Testis (tissue), 5 donors: ENCODE data around the gene MLLT6. TPM values are rescaled to one million over a fixed set of nuclear protein-coding genes. Genes with fewer than 3 reads are reported as not detected.

Experiments
- DNase-seq: peaks from one replicate; pipeline ENCODE4 v3.0.0-alpha.2; 2019
- H3K27ac ChIP-seq, 2 donors: fragments of 200-600 bp; sonication (generic); one replicate each; pipeline ENCODE4 v1.5.1; 2019
- H3K27me3 ChIP-seq: fragments of 200-600 bp; sonication (generic); one replicate; pipeline ENCODE4 v1.5.1; 2019
- H3K36me3 ChIP-seq: fragments of 200-600 bp; sonication (generic); one replicate; pipeline ENCODE4 v1.5.1; 2017; ENCODE audit warnings: low read depth; ENCODE audit errors: missing control alignments
- H3K4me1 ChIP-seq: fragments of 200-600 bp; sonication (generic); one replicate; pipeline ENCODE4 v1.5.1; 2019
- H3K4me3 ChIP-seq, 2 donors: fragments of 200-600 bp; sonication (generic); one replicate each; pipeline ENCODE4 v1.5.1; 2017 to 2019
- H3K9me3 ChIP-seq: fragments of 200-600 bp; sonication (generic); one replicate; pipeline ENCODE4 v1.5.1; 2017
- CTCF ChIP-seq, 3 experiments: fragments of 450-650 bp in 2 of 3; fragments of 200-600 bp in 1 of 3; sonication (generic) in 1 of 3; IDR thresholded peaks; one replicate each; pipeline ENCODE4 v1.5.1; 2016 to 2019; ENCODE audit warnings: antibody characterized with exemption in 3 of 3, mild to moderate bottlenecking in 2 of 3, moderate library complexity in 1 of 3
- POLR2A ChIP-seq: fragments of 450-650 bp; IDR thresholded peaks from one replicate; pipeline ENCODE4 v1.6.1; 2017; ENCODE audit warnings: antibody characterized with exemption, mild to moderate bottlenecking, moderate library complexity
- WGBS, 2 donors: methylation state at CpG; one replicate each; pipeline ENCODE4 v1.1.5; 2018; 5-methylcytosine and 5-hydroxymethylcytosine counted together
- intact Hi-C: fragments of 100-400 bp; cut with DNase I; formaldehyde crosslinking; loops from one replicate; pipeline ENCODE4 v1.15.1; 2023; ENCODE audit warnings: low total_unique reads
- long read RNA-seq, 2 donors: transcript quantifications; one replicate each; lab custom pipeline, GENCODE V29; 2026
- polyA plus RNA-seq: library from polyadenylated mRNA; stranded (reverse); fragments of 350-450 nt; fragmentation: Illumina TruSeq; extraction: RNeasy Lipid Tissue Mini Kit (QIAGEN cat#74804); gene quantifications from one replicate; pipeline ENCODE4 v1.2.3, GENCODE V29; 2014; ENCODE audit warnings: low read depth, low replicate concordance; ENCODE audit not compliant: insufficient read depth
- total RNA-seq, 2 donors: library from RNA; depleted of rRNA; stranded (reverse); fragments of >200 nt; gene quantifications; one replicate each; pipeline ENCODE4 v1.2.3, GENCODE V29; 2016

Gene MLLT6
- total RNA-seq (100 to 1,000 TPM; 157 to 176 TPM), polyA plus RNA-seq (86.9 TPM)
- long read RNA-seq, donor 1, transcript MLLT6-205 (1 exons, 2,937 nt) = major isoform, 70 of 103 reads
- long read RNA-seq, donor 1, partial matches to known transcripts = 32 of 103 reads
- long read RNA-seq, donor 1, other reads (novel, unspliced or antisense) = 0 of 103 reads
- long read RNA-seq, donor 2, transcript MLLT6-205 (1 exons, 2,937 nt) = major isoform, 46 of 49 reads
- long read RNA-seq, donor 2, partial matches to known transcripts = 0 of 49 reads
- long read RNA-seq, donor 2, other reads (novel, unspliced or antisense) = 0 of 49 reads

DNA sequence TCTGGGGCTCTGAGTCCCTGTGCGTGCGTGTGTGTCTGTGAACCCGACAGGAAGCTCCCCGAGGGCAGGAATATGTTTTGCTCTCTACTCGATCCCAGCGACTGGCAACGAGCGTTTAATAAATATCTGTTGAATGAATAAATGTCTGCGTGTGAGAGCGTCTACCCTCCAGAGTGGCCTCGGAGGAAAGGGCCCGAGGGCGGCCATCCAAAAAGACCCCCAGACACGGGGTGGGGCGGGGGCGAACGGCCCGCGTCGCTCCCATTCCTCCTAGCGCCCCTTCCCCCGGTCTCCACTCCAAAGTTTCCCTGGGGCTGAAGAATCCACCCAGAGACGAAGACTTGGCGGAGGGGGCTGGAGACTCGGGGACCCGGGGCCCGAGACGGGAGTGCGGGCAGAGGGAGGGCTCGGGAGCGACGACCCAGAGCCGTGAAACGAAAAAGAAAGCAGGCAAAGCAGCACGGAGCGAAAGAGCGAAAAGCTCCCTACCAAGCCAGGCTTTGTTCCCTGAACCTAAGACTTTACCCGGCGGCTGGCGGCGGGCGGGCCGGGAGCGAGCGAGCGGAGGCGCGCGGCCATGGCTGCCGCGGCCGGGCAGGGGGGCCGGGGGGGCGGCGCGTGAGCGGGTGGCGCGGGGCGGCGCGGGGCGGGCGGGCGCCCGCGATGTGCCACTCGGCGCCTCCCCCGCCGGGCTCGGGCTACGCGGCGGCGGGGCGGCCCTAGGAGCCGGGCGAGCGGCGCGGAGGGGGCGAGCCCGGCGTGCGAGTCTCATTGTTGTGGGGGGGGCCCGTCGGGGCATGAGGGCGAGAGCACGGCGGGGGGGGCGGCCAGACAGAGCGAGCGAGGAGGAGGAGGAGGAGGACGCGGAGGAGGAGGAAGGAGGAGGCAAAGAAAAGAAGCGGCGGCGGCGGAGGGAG is at the start of gene MLLT6:
TSS of gene MLLT6 (plus strand) at position 668 of the 917 bp plus-strand sequence. CDS start 360 bp downstream, outside the sequence.
- peak; percentile 88 for DNase-seq
- 1% methylated on average over 29 to 68 of the region's 100 CpGs for WGBS, 2 donors
- H3K4me1 ChIP-seq = peaks cover 31% of the 10 kb centered on the region

GRCh38 chr17:38656959-38657823 is 47.9 kb upstream of the MLLT6 start:
- Histone ChIP-seq H3K27ac (no peak overlapping the region), H3K36me3 (no peaks in the 10 kb centered on the region), H3K9me3 (no peaks in the 10 kb centered on the region), H3K27me3 (no peaks in the 10 kb centered on the region), H3K4me3 (no peak overlapping the region), H3K4me1 (peaks cover 23% of the 10 kb centered on the region)
- WGBS, 2 donors = 73 to 81% methylated on average over 26 to 27 of the region's 27 CpGs
- no peak for DNase-seq
- TF ChIP-seq CTCF (IDR thresholded peaks at IDR 0.05) (no peak), POLR2A (no peak)
- intact Hi-C loops = no loop called here

More for the DNA sequence above, at the start of gene MLLT6:
- peak within 1 kb of the TSS; percentile 72 to 91 for H3K4me3 ChIP-seq
- intact Hi-C loops = no loop called here
- no peaks in the 10 kb centered on the region for H3K9me3 ChIP-seq
- H3K36me3 ChIP-seq = no peaks in the 10 kb centered on the region
- H3K27me3 ChIP-seq = no peaks in the 10 kb centered on the region
- H3K27ac ChIP-seq = peak within 1 kb of the TSS; percentile 88 to 98
- no peak for TF ChIP-seq POLR2A
- no peak for TF ChIP-seq CTCF (IDR thresholded peaks at IDR 0.05)

DNA sequence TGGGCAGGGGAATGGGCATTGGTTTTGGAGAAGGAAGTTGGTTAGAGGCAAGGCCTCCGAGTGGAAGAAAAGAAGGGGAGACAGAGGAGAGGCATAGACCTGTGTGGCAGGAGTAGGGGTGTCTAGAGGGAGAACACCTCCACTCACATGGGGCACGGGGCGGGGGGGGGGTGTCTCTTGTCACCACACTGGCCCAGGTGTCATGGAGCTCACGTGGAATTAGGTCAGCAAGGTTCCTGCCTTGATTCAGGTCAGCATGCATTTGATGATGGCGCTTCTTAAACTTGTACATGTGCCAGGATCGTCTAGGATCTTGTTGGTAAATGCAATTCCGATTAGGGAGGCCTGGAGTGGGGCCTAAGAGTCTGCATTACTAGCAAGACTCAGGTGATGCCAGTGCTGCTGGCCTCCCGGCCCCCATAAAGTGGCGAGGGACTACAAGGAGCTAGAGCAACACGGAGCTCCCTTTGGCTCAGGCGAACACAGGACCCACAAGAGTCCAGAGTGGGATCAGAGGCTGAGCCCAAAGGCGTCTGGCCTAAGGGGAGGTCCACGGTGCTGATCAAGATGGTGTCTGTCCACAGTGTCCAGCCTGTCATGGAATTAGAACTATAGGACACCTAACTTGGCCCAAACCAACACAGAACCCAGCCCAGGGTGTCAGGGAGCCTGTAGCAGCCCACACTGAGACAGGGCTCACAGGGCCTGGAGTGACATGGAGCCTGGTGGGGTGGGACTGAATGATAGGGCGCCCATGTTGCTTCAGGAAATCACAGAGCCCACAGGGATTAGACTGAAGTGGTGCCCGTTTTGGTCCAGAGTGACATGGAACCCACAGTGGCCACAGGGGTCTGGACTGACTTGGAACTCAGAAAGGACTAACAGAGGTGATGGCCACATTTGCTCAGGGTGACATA is 47.0 kb upstream of the MLLT6 start:
- Histone ChIP-seq H3K4me1 (peaks cover 23% of the 10 kb centered on the region), H3K27me3 (no peaks in the 10 kb centered on the region), H3K9me3 (no peaks in the 10 kb centered on the region), H3K27ac (no peak overlapping the region), H3K36me3 (no peaks in the 10 kb centered on the region), H3K4me3 (no peak overlapping the region)
- 82 to 89% methylated on average over 7 to 15 of the region's 15 CpGs for WGBS, 2 donors
- intact Hi-C loops = no loop called here
- TF ChIP-seq CTCF (IDR thresholded peaks at IDR 0.05) (no peak), POLR2A (no peak)
- no peak for DNase-seq
